GM12864 (cell line): ENCODE measurements around the gene ACY1.

Experiments used
- DNase-seq: peaks from one replicate; pipeline ENCODE4 v3.0.0-alpha.2; 2011; ENCODE audit warnings: low read depth
- H3K4me3 ChIP-seq: 2 replicates; pipeline ENCODE4 v1.5.1; 2011; ENCODE audit warnings: mild to moderate bottlenecking, low read depth, low read length, control low read depth
- CTCF ChIP-seq: IDR thresholded peaks from 2 replicates; pipeline ENCODE4 v1.5.1; 2011; ENCODE audit warnings: low read depth, mild to moderate bottlenecking, moderate library complexity, low read length, control low read depth, inconsistent platforms; ENCODE audit errors: missing control alignments

ACY1 gene

GRCh38 chr3:51997172-51997571 lies 13.8 kb downstream of the ACY1 start:
- DNase-seq: no peak
- H3K4me3 ChIP-seq: no peak overlapping the region
- no peak for TF ChIP-seq CTCF

GRCh38 chr3:51997935-51998596 lies 14.7 kb downstream of the ACY1 start:
- H3K4me3 ChIP-seq: no peak overlapping the region
- no peak for DNase-seq
- TF ChIP-seq CTCF: no peak

GRCh38 chr3:51998774-51999173 lies 15.4 kb downstream of the ACY1 start:
- no peak for DNase-seq
- no peak for TF ChIP-seq CTCF
- no peak overlapping the region for H3K4me3 ChIP-seq

- H3K4me3 ChIP-seq: no peak overlapping the region
- no peak for TF ChIP-seq CTCF
Measured at GRCh38 chr3:51999846-52000245, 16.5 kb downstream of the ACY1 start.

GRCh38 chr3:52001443-52001974 lies 18.2 kb downstream of the ACY1 start:
- DNase-seq: peak; percentile 42
- peak; percentile 95 for TF ChIP-seq CTCF
- H3K4me3 ChIP-seq: no peak overlapping the region

More at GRCh38 chr3:51999846-52000245, 16.5 kb downstream of the ACY1 start:
- DNase-seq: no peak

GRCh38 chr3:52002748-52003147 lies 19.4 kb downstream of the ACY1 start:
- no peak for TF ChIP-seq CTCF
- no peak for DNase-seq
- H3K4me3 ChIP-seq: no peak overlapping the region
